Hematopoietic multipotent progenitor cell treated with erythropoietin and hydrocortisone succinate and interleukin-3 and kit ligand, for 6 days (in vitro differentiated cells): ENCODE results near the gene VWA5B2.
"Not testable (repeated sequence)": the region's sequence is repeated elsewhere in the genome, so short reads cannot be mapped to it uniquely, and the experiment has no call there.

ENCODE experiments used
- DNase-seq: peaks from one replicate; pipeline ENCODE4 v3.0.0-alpha.2; 2015

Gene VWA5B2

DNA sequence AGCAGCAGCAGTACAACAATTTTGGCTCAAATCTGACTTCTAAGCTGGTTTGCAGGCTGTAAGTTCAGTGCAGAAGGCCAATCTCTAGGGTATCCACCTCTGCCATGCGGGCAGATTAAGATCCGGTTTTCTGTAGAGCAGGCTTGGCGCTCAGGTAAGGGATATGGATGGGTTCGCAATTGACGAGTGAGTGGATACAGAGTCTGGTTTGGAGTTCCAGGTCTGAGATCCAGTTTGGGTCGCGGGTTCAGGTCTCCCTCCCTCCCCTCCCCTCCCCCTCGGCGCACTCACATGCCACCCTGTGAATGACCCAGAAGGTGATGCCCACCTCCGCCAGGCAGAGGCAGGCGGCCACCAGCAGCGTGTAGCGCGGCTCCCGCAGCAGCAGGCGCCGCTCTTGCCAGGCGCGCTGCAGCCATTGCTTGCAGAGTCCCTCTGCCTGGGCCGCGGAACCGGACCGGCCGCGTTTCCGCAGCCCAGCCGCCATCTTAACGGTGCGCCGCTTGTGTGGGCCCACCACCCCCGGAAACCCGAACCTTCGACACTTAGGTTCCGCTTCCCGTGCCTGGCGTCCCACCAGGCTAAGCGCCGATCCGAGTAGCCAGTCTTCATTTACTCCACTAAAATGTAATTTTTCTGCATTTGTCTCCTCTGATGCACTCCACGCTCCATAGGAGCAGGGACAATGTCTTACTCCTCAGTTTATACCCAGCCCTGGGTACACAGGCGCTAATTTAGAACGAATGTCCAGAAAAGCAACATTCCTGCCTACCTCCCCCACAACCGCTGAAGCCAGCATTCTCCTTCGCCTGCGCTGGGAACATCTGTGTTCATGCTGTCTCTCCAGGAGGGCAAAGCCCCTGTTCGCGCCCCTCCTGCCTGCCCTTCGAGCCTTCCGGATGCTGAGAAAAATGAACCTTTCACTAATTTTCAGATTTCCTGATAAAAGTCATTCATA is 19.3 kb downstream of the VWA5B2 start, which contains the start of gene ALG3:
Gene ALG3, minus strand, starts transcription at position 509 of the 958 bp plus-strand sequence. Its CDS starts 22 bp downstream, at position 487.
- DNase-seq: peak; percentile 93

DNA sequence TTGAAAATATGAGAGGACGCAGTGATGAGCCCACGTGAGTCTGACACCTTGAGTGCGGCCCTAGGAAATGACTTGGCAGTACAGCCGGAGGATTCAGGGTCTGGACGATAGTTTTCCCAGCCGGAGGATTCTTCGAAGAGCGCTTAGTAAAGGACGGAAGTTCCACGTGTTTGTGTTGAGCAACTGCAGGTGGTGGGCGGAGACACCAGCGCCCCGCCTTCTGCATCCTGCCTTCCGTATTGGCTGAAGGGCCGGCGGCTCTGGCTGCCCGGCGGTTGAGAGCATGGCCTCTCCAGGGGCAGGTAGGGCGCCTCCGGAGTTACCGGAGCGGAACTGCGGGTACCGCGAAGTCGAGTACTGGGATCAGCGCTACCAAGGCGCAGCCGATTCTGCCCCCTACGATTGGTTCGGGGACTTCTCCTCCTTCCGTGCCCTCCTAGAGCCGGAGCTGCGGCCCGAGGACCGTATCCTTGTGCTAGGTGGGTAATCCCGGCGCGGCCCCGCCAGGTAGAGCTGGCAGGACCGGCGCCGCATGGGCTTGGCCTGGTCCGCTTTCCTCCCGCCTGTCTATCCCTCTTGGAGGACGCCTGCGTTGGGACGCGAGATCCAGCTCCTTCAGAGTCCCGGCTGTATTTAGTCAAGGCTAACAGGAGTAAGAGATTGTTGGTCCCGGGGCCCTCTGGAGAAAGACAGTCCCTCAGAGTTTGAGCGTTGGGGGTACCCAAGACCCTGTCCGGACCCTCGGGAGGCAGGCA is 20.2 kb downstream of the VWA5B2 start, which contains the start of gene EEF1AKMT4:
Gene EEF1AKMT4, plus strand, starts transcription at position 261 of the 755 bp plus-strand sequence. Its CDS starts 23 bp downstream, at position 284.
- DNase-seq: peak; percentile 99

DNA sequence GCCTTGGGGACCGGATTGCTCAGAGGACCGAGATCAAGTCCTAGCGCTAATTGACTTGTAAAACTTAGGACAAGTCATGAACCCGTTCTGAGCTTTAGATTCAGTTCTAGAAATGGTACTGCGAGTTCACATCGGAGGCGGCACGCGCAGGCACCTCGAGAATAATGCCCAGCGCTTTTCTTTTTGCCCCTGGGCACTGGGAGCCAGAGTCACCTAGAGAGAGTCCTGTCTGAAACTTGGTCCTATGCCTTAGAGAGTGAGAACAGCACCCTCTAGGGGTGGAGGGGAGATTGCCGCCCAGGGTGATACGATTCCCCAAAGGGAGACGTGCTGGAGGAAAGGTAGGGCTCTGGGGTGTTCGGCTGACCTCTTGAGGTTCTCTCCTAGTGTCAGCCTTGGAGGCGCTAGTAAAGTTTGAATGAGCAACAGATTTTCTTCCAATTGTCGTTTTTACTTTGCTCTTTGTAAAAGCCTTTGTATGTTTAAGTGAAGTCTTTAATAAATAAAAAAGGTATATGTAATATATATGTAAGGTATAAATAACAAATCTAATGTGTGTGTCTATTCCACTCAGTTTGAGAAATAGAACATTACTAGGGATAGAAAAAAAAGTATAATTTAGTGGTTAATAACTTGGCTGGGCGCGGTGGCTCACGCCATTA is 20.9 kb downstream of the VWA5B2 start:
- peak; percentile 97 for DNase-seq

DNA sequence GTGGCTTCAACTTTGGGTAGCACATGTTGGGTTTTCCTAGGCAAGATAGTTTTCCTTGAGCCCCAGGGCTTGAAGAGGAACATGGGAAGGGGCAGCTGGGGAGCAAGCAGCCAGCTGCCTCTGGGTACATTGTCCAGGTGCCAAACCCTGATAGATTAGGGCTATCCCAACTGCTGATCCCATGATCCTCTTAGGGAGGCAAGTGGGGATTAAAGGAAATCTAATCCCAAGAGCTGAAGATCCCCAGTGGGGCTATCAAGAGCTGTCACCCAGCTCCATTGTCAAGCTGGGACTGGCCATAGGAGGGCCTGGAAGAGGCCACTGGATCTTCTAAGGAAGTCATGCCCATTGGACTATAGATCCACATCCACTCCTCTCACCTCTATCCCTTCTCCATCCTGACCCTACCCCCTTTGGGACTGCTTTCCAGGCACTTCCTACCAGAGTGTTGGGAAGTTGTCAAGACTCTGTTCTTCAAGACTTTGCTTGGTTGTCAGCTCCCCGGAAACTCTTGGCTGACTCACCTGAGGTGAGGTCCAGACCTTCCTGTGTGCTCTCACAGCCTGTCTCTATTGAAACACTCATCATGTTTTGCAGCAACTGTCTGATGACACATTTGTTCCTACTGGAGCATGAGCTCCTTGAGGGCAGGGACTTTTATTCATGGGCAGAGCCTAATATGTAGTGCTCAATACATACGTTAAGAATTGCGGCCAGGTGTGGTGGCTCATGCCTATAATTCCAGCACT is 26.1 kb downstream of the VWA5B2 start:
- DNase-seq: no peak

DNA sequence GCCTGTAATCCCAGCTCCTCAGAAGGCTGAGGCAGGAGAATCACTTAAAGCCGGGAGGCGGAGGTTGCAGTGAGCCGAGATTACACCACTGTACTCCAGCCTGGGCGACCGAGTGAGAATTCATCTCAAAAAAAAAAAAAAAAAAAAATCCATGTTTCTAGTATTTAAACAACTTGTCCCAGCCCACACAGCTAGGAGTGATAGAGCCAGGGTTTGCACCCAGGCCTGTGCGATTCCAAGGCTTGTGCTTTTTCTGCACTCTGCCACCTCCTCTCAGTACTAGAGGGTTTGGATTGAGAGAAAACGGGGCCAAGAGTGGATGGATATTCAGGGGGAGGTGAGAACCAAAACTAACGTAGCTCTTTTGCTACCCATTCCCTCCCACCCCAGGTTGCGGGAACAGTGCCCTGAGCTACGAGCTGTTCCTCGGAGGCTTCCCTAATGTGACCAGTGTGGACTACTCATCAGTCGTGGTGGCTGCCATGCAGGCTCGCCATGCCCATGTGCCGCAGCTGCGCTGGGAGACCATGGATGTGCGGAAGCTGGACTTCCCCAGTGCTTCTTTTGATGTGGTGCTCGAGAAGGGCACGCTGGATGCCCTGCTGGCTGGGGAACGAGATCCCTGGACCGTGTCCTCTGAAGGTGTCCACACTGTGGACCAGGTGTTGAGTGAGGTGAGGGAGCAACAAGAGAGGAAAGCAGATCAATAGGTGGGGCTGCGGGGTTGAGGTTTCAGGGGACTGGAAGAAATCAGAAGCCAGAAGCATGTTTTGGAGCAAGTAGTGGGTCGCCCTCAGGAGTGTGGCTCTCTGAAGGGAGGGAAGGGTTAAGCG is 27.9 kb downstream of the VWA5B2 start:
- DNase-seq: no peak

DNA sequence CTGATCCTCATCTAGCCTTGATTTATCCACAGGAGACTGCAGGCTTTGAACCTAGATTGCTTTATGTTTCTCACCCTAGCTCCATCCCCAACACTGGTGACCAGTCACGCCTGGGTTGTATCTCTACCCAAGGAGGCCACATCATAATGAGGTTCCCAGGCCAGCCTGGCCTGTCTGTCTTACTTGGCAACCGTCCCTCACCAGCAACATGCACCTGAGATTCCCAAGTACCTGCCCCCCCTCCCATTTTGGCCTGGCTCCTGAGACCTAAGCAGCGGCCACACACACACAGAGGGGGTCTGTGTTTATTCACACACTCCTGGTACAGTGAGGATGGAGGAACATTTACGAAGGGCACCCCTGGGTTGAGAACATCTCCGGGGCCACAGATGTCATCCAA is 29.5 kb downstream of the VWA5B2 start:
- DNase-seq: no peak

DNA sequence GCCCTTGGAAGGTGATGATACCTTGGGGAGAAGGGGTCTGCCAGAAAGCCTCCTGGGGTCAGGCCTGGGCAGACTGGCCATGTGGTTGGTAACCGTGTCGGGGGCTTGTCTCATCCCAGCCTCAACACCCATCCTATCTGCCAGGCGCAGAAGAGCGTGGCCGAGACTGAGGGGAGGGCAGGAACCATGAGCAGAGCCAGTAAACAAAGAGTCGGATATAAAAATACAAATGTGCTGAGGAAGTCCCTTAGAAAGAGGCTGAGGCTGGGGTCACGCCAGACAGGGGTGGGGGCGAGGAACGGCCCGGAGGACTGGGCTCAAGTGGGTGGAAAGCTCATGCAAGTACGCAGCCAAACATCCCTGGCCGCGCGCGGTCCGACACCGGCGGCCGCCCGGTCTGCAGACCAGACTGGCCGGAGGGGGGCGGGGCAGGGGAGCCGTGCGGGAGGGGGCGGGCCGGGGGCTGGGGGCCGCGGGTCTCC is 30.1 kb downstream of the VWA5B2 start:
- no peak for DNase-seq

DNA sequence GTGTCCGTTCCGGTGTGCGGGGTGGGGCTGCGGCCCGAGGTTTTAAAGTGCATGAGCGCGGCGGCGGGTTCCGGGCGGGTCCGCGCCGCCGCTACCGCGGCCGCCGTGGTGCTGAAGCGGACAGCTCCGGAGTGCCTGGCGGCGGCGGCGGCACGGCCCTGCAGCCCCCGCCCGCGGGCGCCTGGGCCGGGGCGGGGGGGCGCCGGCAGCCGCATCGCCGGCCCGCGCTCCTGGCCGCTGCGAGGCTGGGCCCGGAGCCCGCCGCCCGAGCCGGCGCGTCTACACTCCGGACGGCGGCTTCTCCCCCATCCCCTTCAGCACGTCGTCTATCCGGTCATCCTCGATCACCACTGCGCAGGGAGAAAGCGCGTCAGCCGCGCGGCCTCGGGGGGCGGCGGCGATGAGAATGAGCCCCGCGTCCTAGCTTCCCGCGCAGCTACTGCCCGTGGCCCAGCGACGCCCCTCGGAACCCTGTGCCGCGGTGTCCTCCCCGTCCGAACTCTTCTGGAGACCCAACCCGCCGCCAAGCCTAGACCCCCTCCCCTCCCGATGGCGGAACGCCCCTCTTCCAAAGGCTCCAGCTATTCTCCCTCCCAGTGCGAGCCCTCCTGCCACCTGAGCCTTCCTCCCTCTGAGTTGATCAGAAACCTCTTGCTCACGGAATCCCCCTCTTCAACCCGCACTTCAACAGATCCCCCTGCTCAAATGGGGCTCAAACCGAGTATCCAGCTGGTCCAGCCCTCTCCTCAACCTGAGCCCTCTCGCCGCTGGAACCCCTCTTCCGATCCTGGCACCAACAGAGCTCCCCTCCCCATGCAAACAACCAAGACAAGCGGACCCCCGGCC is 30.7 kb downstream of the VWA5B2 start:
- DNase-seq: peak; percentile 57

DNA sequence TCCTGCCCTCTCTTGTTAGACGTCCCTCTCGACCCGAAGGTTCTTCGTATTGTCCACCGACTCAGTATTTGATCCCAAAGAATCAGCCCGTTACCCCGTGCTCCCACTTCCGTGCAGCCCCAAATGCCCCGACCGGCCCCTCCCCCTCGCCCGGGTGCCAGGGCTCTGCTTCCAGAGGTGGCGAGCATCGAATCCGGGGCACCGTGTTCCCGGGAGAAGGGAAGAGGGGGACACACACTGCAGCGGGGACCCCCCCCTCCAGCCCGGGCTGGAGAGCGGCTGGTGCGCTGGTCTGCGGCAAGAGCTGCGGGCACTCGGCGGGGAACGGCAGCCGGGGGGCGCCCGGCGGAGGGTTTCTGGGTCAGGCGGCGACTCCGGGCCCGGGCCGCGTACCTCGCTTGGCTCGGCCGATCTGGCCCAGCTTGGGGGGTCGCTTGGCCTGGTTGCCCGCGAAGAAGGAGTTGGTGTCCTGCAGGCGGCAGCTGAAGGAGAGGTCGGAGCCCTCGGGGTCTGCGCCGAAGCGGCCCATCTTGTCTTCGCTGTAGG is 31.4 kb downstream of the VWA5B2 start:
- DNase-seq: no peak

DNA sequence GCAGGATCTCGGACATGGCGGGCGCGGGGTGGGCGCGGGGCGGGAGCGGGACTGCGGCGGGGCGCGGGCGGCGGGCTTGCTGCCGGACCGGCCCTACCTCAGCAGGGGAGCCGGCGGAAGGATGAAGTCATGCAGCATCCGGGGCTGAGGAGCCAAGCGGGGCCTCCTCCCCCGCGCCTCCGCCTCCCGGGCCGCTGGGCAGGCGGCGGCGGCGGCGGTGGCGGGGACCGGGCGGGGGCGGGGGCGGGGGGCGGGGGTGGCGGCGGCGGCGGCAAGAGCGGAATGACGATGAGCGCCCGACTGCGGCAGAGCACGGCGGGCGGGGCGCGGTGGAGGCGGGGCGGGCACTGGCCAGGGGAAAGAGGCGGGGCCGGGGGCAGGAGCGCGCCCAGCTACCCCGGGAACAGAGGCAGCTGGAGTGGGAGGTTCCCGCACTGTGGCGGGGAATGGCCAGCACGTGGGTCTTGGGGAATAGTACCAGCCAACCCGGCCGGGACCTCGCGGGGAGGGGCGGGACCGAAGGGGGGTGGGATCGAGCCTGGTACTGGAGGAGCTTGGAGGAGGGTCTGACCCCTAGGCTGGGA is 32.0 kb downstream of the VWA5B2 start, which contains the start of gene CAMK2N2:
Gene CAMK2N2, minus strand, starts transcription at position 284 of the 584 bp plus-strand sequence. Its CDS starts 268 bp downstream, at position 16.
- peak; percentile 60 for DNase-seq

DNA sequence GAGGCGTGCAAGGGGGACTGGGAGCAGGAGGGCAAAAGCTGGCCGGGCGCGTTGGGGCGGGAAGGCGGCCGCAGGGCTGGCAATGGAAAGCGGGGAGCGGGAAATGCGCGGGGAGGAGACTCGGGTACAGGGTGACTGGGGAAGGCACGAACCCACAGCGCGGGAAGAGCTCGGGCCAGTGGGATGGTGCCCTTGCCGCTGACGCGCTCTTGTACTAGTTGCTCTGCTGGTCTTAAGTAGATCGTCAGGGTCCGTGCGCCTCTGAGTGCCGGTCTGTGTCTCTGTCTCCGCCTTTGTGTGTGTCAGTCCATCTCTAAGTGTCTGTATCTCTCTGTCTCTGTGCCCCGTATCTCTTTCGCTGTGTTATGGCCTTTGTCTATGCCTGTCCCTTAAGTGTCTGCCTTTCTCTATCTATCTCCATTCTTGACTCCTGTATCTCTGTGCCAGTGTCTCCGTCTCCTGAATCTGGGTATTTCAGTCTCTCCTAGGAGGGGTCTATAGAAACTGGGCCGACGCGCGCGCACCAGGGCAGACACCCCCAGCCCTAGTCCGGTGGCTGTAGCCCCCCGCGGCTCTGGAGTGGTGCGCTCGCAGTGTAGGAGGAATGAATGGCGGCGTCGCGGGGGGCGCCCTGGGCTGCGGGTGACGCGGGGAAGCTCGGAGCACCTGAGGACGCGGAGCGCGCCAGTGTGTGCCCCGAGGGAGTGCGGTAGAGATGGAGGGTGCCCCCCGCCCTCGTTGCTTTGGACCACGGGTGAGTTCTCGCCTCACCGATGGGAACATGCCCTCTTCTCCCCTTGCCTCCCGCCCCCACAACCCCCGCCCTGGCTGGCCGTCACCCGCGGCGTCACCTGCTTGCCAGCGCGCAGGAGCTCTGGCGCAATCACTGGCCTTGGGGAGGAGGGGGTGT is 32.7 kb downstream of the VWA5B2 start:
- DNase-seq: peak; percentile 55

DNA sequence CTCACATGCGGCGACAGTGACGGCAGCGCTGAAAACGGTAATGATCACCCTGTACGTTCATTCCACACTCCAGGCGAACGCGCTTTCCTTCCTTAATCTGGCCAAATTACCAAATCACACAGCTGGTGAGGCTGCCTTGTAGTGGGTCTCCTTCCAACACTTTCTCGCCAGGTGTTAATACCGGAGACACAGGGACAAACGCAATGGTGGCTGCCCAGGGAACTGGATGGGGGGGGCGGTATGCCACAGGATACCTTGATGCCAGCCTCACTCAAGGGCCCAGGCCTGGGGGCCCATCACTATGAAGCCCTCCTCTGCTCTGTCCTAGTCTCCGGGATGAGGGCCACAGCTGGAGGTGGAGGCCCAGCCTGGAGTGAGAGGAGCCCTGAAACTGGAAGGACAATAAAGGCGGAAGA is 33.4 kb downstream of the VWA5B2 start:
- no peak for DNase-seq

DNA sequence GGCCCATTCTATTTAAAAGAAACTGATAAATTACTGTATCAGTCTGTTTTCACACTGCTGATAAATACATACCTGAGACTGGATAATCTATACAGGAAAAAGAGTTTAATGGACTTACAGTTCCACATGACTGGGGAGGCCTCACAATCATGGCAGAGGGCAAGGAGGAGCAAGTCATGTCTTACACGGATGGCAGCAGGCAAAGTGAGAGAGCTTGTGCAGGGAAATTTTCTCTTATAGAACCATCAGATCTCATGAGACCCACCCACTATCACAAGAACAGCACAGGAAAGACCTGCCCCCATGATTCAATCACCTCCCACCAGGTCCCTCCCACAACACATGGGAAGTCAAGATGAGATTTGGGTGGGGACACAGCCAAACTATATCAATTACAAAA is 37.9 kb downstream of the VWA5B2 start:
- DNase-seq: not testable (repeated sequence)

DNA sequence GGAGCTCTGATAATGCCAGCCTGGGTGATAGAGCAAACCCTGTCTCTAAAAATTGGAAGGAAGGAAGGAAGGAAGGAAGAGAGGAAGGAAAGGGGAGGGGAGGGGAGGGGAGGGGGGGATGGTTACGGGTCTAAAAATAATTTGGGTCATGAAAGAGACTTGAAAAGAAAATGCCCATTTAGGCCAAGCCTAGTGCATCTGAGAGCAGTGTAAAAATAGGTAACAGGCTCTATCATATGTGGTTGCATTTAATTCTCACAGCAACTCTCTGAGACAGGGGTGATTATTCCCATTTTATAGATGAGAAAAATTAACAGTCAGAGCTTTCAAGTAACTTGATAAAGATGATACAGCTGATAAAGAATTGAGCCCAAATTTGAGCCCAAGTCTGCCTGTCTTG is 42.9 kb downstream of the VWA5B2 start:
- DNase-seq: no peak

DNA sequence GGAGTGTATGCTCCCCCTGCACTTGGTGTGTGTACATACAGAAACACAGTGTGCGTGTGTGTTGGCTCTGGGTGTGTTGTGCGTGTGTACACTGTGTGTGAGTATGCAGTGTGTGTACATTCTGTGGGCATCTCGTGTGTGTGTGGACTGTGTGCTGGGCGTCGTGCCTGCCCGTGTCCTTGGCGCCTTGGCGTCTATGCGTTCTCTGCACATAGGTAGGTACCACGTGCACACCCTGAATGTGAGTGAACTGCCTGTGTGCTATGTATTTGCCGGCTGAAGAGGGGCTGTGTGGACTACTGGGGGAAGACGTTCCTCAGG is 46.0 kb downstream of the VWA5B2 start:
- no peak for DNase-seq

DNA sequence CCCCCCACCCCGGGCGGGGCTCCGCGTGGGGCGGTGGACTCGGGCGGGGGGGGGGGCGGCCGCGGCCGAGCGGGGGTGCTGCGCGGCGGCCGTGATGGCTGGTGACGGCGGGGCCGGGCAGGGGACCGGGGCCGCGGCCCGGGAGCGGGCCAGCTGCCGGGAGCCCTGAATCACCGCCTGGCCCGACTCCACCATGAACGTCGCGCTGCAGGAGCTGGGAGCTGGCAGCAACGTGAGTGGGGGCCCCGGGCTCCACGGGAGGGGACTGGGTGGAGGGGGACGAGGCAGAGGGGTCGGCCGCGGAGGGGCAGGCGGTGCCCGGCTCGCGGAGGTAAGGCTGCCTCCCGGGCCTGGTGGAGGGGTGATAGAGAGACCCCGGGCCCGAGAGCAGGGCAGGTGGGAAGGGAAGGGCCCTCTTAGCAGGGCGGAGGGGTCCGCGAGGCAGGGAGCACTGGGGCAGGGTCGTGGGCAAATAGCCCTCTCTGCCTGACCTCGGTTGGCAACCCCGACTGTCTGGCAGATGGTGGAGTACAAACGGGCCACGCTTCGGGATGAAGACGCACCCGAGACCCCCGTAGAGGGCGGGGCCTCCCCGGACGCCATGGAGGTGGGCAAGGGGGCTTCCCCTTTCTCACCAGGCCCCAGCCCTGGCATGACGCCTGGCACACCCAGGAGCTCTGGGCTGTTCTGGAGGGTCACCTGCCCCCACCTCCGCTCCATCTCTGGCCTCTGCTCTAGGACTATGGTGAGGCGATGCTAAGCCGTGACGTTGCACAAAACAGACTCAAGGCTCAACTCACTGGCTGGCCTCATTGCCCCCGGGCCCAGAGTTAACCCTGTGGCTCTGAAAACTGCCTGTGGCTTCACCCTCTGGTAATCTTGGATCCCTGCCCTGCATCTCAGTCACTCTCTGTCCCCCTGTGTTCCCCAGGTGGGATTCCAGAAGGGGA is 46.9 kb downstream of the VWA5B2 start, which contains the start of gene ECE2:
Gene ECE2, plus strand, starts transcription at position 62 of the 950 bp plus-strand sequence. Its CDS starts 132 bp downstream, at position 194.
- no peak for DNase-seq

DNA sequence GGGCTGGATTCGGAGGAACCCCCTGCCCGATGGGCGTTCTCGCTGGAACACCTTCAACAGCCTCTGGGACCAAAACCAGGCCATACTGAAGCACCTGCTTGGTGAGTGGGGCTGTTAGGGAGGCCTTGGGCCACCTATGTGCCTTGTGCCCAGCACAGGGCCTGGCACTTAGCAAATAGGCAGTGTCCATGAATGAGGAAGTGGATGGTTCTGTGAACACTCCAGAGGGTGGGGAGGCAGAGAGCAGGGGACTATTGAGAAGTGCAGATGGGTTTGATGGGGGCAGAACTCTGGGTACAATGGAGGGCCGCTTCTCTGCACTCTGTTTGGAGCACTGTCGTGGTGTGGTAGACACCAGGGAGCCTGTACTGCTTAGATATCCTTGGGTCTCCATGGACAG is 48.0 kb downstream of the VWA5B2 start:
- no peak for DNase-seq
